ENCODE measurements around the gene USP5.

DNA sequence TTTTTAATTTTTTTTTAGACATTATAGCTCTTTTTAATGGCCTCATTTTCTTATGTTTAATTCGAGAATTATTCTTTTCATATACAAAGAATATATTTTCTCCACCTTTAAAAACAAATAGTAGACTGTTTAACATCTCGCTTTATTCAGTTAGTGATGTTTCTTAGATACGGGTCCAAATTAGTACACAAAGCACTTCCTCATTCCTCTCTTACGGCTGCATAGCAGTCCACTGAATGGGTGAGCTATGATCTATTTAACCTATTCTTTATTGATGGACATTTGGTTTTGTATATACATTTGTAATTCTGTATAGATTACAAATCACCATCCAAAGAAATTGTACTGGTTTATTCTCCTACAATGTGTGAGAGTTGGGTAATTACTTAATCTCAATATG, 38.6 kb upstream of the USP5 start:
- no peak for TF ChIP-seq EGR1 (IDR thresholded peaks at IDR 0.05; ENCODE audit: low read depth)
- TF ChIP-seq, protein P1, sequence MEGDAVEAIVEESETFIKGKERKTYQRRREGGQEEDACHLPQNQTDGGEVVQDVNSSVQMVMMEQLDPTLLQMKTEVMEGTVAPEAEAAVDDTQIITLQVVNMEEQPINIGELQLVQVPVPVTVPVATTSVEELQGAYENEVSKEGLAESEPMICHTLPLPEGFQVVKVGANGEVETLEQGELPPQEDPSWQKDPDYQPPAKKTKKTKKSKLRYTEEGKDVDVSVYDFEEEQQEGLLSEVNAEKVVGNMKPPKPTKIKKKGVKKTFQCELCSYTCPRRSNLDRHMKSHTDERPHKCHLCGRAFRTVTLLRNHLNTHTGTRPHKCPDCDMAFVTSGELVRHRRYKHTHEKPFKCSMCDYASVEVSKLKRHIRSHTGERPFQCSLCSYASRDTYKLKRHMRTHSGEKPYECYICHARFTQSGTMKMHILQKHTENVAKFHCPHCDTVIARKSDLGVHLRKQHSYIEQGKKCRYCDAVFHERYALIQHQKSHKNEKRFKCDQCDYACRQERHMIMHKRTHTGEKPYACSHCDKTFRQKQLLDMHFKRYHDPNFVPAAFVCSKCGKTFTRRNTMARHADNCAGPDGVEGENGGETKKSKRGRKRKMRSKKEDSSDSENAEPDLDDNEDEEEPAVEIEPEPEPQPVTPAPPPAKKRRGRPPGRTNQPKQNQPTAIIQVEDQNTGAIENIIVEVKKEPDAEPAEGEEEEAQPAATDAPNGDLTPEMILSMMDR (IDR thresholded peaks at IDR 0.05 in 2 of 3, conservative IDR thresholded peaks at IDR 0.05 in 1 of 3; ENCODE audit: borderline replicate concordance in 1 of 3, insufficient read depth in 1 of 3, low read depth in 2 of 3, low read length in 2 of 3): no peak
- TF ChIP-seq POLR2A (IDR thresholded peaks at IDR 0.05; ENCODE audit: borderline replicate concordance, extremely low read depth, insufficient read depth, insufficient read length): no peak
- no peak for TF ChIP-seq POLR2AphosphoS5 (IDR thresholded peaks at IDR 0.05; ENCODE audit: low read depth, low read length)
- TF ChIP-seq EZH2 (IDR thresholded peaks at IDR 0.05): no peak
- no peak for TF ChIP-seq TCF7L2 (IDR thresholded peaks at IDR 0.05; ENCODE audit: borderline replicate concordance, extremely low read depth, insufficient read depth, insufficient read length)
- TF ChIP-seq ZNF274 (IDR thresholded peaks at IDR 0.05; ENCODE audit: low read depth, low read length): no peak
- TF ChIP-seq ZFX (IDR thresholded peaks at IDR 0.05): no peak
- TF ChIP-seq REST (IDR thresholded peaks at IDR 0.05; ENCODE audit: low read depth): no peak
- TF ChIP-seq, protein P2, sequence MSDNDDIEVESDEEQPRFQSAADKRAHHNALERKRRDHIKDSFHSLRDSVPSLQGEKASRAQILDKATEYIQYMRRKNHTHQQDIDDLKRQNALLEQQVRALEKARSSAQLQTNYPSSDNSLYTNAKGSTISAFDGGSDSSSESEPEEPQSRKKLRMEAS (IDR thresholded peaks at IDR 0.05): no peak
- no peak for TF ChIP-seq RAD21 (IDR thresholded peaks at IDR 0.05; ENCODE audit: low read depth)
